GM23338 (cell line): ENCODE measurements around the gene ZNF322. TPM values are rescaled to one million over a fixed set of nuclear protein-coding genes. Genes with fewer than 3 reads are reported as not detected.
A peak's percentile ranks its signal among the peaks of the same experiment; 100 is the strongest.

ENCODE experiments used
- ATAC-seq: fragments of 200-7000 bp; cut with Tn5 transposase; 3 replicates; pipeline ENCODE4 v1.9.1; 2020
- DNase-seq: peaks from one replicate; pipeline ENCODE4 v3.0.0-alpha.2; 2015; ENCODE audit warnings: low spot score
- H2AFZ ChIP-seq: fragments of 200-600 bp; sonication (generic); 2 replicates; pipeline ENCODE4 v1.8.0; 2016; ENCODE audit warnings: antibody characterized with exemption, mild to moderate bottlenecking, moderate library complexity
- H3F3A ChIP-seq: fragments of 200-600 bp; sonication (generic); replicated peaks from 2 replicates; pipeline ENCODE4 v1.8.0; 2017; ENCODE audit warnings: antibody characterized with exemption, mixed run types, low read depth
- H3K27ac ChIP-seq: fragments of 200-600 bp; sonication (generic); 2 replicates; pipeline ENCODE4 v1.6.1; 2016; ENCODE audit warnings: low read depth
- H3K27me3 ChIP-seq: fragments of 200-600 bp; sonication (generic); 2 replicates; pipeline ENCODE4 v1.8.0; 2016; ENCODE audit warnings: mild to moderate bottlenecking, mixed run types, moderate library complexity; ENCODE audit not compliant: insufficient read depth
- H3K36me3 ChIP-seq: fragments of 200-600 bp; sonication (generic); 2 replicates; pipeline ENCODE4 v1.8.0; 2016; ENCODE audit warnings: mild to moderate bottlenecking; ENCODE audit not compliant: insufficient read depth
- H3K4me1 ChIP-seq: fragments of 200-600 bp; sonication (generic); 2 replicates; pipeline ENCODE4 v1.8.0; 2016; ENCODE audit warnings: mild to moderate bottlenecking, moderate library complexity; ENCODE audit not compliant: insufficient read depth
- H3K4me2 ChIP-seq: fragments of 200-600 bp; sonication (generic); 2 replicates; pipeline ENCODE4 v1.7.1; 2017; ENCODE audit warnings: mixed run types
- H3K4me3 ChIP-seq: fragments of 200-600 bp; sonication (generic); 2 replicates; pipeline ENCODE4 v1.6.1; 2016; ENCODE audit warnings: mixed run types
- H3K79me2 ChIP-seq: fragments of 200-600 bp; sonication (generic); replicated peaks from 2 replicates; pipeline ENCODE4 v1.8.0; 2017; ENCODE audit warnings: mild to moderate bottlenecking; ENCODE audit not compliant: insufficient read depth
- H3K9me2 ChIP-seq: fragments of 200-600 bp; sonication (generic); 2 replicates; pipeline ENCODE4 v1.8.0; 2017; ENCODE audit not compliant: insufficient read depth
- H4K20me1 ChIP-seq: fragments of 200-600 bp; sonication (generic); replicated peaks from 2 replicates; pipeline ENCODE4 v1.8.0; 2017; ENCODE audit warnings: mild to moderate bottlenecking; ENCODE audit not compliant: insufficient read depth
- H3K27ac Mint-ChIP-seq: 2 replicates; pipeline ENCODE4 v1.8.0; 2020; ENCODE audit warnings: inconsistent platforms, mild to moderate bottlenecking, moderate library complexity, mixed read lengths
- H3K27me3 Mint-ChIP-seq: 3 replicates; pipeline ENCODE4 v1.8.0; 2022; ENCODE audit warnings: low read depth, mild to moderate bottlenecking, moderate library complexity, mixed read lengths, inconsistent platforms; ENCODE audit not compliant: insufficient read depth, poor library complexity
- H3K36me3 Mint-ChIP-seq: 3 replicates; pipeline ENCODE4 v1.8.0; 2021; ENCODE audit warnings: low read depth, mild to moderate bottlenecking, inconsistent platforms, moderate library complexity, mixed read lengths
- H3K4me1 Mint-ChIP-seq: 3 replicates; pipeline ENCODE4 v1.8.0; 2020; ENCODE audit warnings: mild to moderate bottlenecking, inconsistent platforms, mixed read lengths
- H3K4me3 Mint-ChIP-seq: 3 replicates; pipeline ENCODE4 v1.8.0; 2021; ENCODE audit warnings: moderate library complexity, mild to moderate bottlenecking, inconsistent platforms, mixed read lengths
- H3K9me3 Mint-ChIP-seq: 3 replicates; pipeline ENCODE4 v1.8.0; 2020; ENCODE audit warnings: moderate library complexity, mild to moderate bottlenecking, inconsistent platforms, mixed read lengths
- CREB1 ChIP-seq: fragments of 250-450 bp; sonication (Bioruptor Pico); IDR thresholded peaks from 2 replicates; pipeline ENCODE4 v1.5.0; 2020; ENCODE audit warnings: low read depth, mild to moderate bottlenecking, moderate library complexity
- CTCF ChIP-seq, 2 experiments: fragments of 200-600 bp in 1 of 2; sonication (generic) in 1 of 2; conservative IDR thresholded peaks; 2 replicates each; pipeline versions ENCODE4 v1.5.1 to v1.6.1; 2016 to 2017; ENCODE audit warnings: antibody characterized with exemption in 2 of 2, low read depth in 2 of 2, mild to moderate bottlenecking in 2 of 2, moderate library complexity in 1 of 2
- ETS1 ChIP-seq: IDR thresholded peaks from 2 replicates; pipeline ENCODE4 v1.6.1; 2016; ENCODE audit warnings: antibody characterized with exemption
- EZH2 ChIP-seq: fragments of 200-600 bp; sonication (generic); IDR thresholded peaks from one replicate; pipeline ENCODE4 v1.8.0; 2017; ENCODE audit warnings: antibody characterized with exemption, mild to moderate bottlenecking, low read depth; ENCODE audit not compliant: unreplicated experiment
- EZH2phosphoT487 ChIP-seq: fragments of 200-600 bp; sonication (generic); IDR thresholded peaks from one replicate; pipeline ENCODE4 v1.8.1; 2018; ENCODE audit warnings: antibody characterized with exemption; ENCODE audit not compliant: unreplicated experiment
- JUNB ChIP-seq: IDR thresholded peaks from one replicate; pipeline ENCODE4 v1.6.1; 2016; ENCODE audit warnings: antibody characterized with exemption; ENCODE audit not compliant: unreplicated experiment
- NANOG ChIP-seq: IDR thresholded peaks from 2 replicates; pipeline ENCODE4 v1.6.1; 2016; ENCODE audit warnings: antibody characterized with exemption, borderline replicate concordance
- POLR2AphosphoS5 ChIP-seq: IDR thresholded peaks from 2 replicates; pipeline ENCODE4 v1.6.1; 2016; ENCODE audit warnings: antibody characterized with exemption, low read depth
- REST ChIP-seq: IDR thresholded peaks from one replicate; pipeline ENCODE4 v1.6.1; 2018; ENCODE audit warnings: antibody characterized with exemption; ENCODE audit not compliant: unreplicated experiment
- STAT1 ChIP-seq: IDR thresholded peaks from one replicate; pipeline ENCODE4 v1.6.1; 2016; ENCODE audit warnings: antibody characterized with exemption; ENCODE audit not compliant: unreplicated experiment
- ZNF114 ChIP-seq: fragments of 250-450 bp; sonication (Bioruptor Pico); IDR thresholded peaks from 2 replicates; pipeline ENCODE4 v1.5.0; 2020; ENCODE audit warnings: mild to moderate bottlenecking, moderate library complexity
- ZNF331 ChIP-seq: fragments of 250-450 bp; sonication (Bioruptor Pico); IDR thresholded peaks from 2 replicates; pipeline ENCODE4 v1.5.0; 2020; ENCODE audit warnings: low read depth, mild to moderate bottlenecking, moderate library complexity
- polyA plus RNA-seq: library from polyadenylated mRNA; unstranded; fragments of >200 nt; fragmentation: Nextera tagmentation; extraction: Ambion mirVana; gene quantifications from 2 replicates; pipeline ENCODE4 v1.2.1, GENCODE V29; 2016
- total RNA-seq: library from RNA; depleted of rRNA; stranded (reverse); fragments of >200 nt; shearing (Covaris generic); gene quantifications from 2 replicates; pipeline ENCODE4 v1.2.3, GENCODE V29; 2014

Gene ZNF322
- total and polyA plus RNA-seq, 2 experiments from 2014 or later, result 43.3 to 61.0 TPM

GRCh38 chr6:26607434-26608230 is 51.9 kb downstream of the ZNF322 start:
- Histone ChIP-seq H3K4me3 (no peak overlapping the region), H3K79me2 (no peaks in the 10 kb centered on the region), H3K4me1 (no peaks in the 10 kb centered on the region), H3K4me2 (no peak overlapping the region), H3K27ac (no peak overlapping the region), H3K36me3 (no peaks in the 10 kb centered on the region), H3F3A (no peaks in the 10 kb centered on the region), H4K20me1 (no peaks in the 10 kb centered on the region; the same call in 1 of the 2 replicates), H2AFZ (no peak overlapping the region; the same call in 1 of the 2 replicates), H3K27me3 (peaks cover 33% of the 10 kb centered on the region), H3K9me2 (no peaks in the 10 kb centered on the region)
- H3K36me3 Mint-ChIP-seq, result no peaks in the 10 kb centered on the region
- no peak overlapping the region for H3K27ac Mint-ChIP-seq
- peaks cover 20% of the 10 kb centered on the region for H3K27me3 Mint-ChIP-seq
- ATAC-seq, result peak; percentile 96
- peak overlapping the region; percentile 42 for H3K4me3 Mint-ChIP-seq
- peak; percentile 83 for DNase-seq
- no peaks in the 10 kb centered on the region for H3K4me1 Mint-ChIP-seq
- TF ChIP-seq ZNF331 (CRISPR knock-in tag), result no peak
- peak; percentile 79 to 82 for TF ChIP-seq CTCF (conservative IDR thresholded peaks at IDR 0.05; ENCODE audit: low read depth in 2 of 2)
- no peak for TF ChIP-seq ZNF114 (CRISPR knock-in tag)
- TF ChIP-seq ETS1, result no peak
- no peaks in the 10 kb centered on the region; the same call in 2 of the 3 replicates for H3K9me3 Mint-ChIP-seq

GRCh38 chr6:26604797-26605196 is 54.7 kb downstream of the ZNF322 start:
- no peaks in the 10 kb centered on the region for H3K9me2 ChIP-seq
- no peaks in the 10 kb centered on the region for H3K4me1 ChIP-seq
- H3K4me3 ChIP-seq, result no peak overlapping the region
- H3K4me1 Mint-ChIP-seq, result no peaks in the 10 kb centered on the region
- H3K27ac Mint-ChIP-seq, result no peak overlapping the region
- no peaks in the 10 kb centered on the region; the same call in 1 of the 2 replicates for H4K20me1 ChIP-seq
- no peaks in the 10 kb centered on the region for H3K79me2 ChIP-seq
- TF ChIP-seq ETS1, result no peak
- TF ChIP-seq ZNF331 (CRISPR knock-in tag), result no peak
- TF ChIP-seq EZH2, result no peak
- TF ChIP-seq EZH2phosphoT487, result no peak
- TF ChIP-seq ZNF114 (CRISPR knock-in tag), result no peak
- TF ChIP-seq POLR2AphosphoS5, result no peak
- no peak for TF ChIP-seq STAT1
- no peak for TF ChIP-seq CTCF (conservative IDR thresholded peaks at IDR 0.05; ENCODE audit: low read depth in 2 of 2)
- no peak for TF ChIP-seq NANOG
- TF ChIP-seq JUNB, result no peak
- no peak for TF ChIP-seq REST
- no peak for TF ChIP-seq CREB1 (CRISPR knock-in tag)
- no peaks in the 10 kb centered on the region for H3K36me3 ChIP-seq
- DNase-seq (no peak), ATAC-seq (no peak)
- peaks cover 9% of the 10 kb centered on the region for H3K27me3 ChIP-seq
- no peak overlapping the region for H3K4me3 Mint-ChIP-seq
- no peaks in the 10 kb centered on the region; the same call in 2 of the 3 replicates for H3K9me3 Mint-ChIP-seq
- 0 out of 2 replicates have a peak, but pooled peaks cover 5% of the 10 kb centered on the region for H3F3A ChIP-seq
- peaks cover under 1% of the 10 kb centered on the region; the same call in 1 of the 3 replicates for H3K36me3 Mint-ChIP-seq
- peaks cover 2% of the 10 kb centered on the region for H3K27me3 Mint-ChIP-seq
- H3K27ac ChIP-seq, result no peak overlapping the region
- no peak overlapping the region for H3K4me2 ChIP-seq
- no peak overlapping the region for H2AFZ ChIP-seq
